Epithelial cell of esophagus (primary cell): Measurements from ENCODE around the gene SKIL.
"Not testable (repeated sequence)": the region's sequence is repeated elsewhere in the genome, so short reads cannot be mapped to it uniquely, and the experiment has no call there.

ENCODE experiments used
- DNase-seq: peaks from one replicate; pipeline ENCODE4 v3.0.0; 2010; ENCODE audit warnings: low read depth
- H3K4me3 ChIP-seq: 2 replicates; pipeline ENCODE4 v1.5.1; 2011; ENCODE audit warnings: mild to moderate bottlenecking, low read length, control low read depth
- CTCF ChIP-seq: IDR thresholded peaks from 2 replicates; pipeline ENCODE4 v1.5.1; 2011; ENCODE audit warnings: low read depth, mild to moderate bottlenecking, low read length, control low read depth, inconsistent platforms; ENCODE audit not compliant: insufficient read depth; ENCODE audit errors: missing control alignments

The SKIL gene

DNA sequence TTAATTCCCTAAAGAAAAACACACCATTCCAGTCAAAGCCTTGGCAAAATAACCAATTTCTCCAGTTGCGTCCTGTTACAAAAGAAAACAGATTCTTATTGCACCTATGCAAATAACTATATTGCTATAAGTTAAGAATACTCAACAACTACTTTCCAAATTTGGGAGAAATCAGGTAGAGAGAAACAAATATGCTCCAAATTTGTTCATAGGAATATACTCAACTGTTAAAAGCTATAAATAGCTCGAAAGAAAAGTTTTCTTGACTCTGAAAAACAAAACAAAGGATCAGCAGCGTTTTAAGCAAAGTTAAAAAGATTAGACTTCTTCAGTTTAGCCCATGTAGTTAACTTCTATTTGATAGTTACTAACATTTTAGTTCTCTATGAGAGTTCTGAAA lies 20.1 kb upstream of the SKIL start:
- TF ChIP-seq CTCF: no peak
- H3K4me3 ChIP-seq: no peak overlapping the region
- DNase-seq: no peak

- TF ChIP-seq CTCF: no peak
- no peak overlapping the region for H3K4me3 ChIP-seq
- DNase-seq: no peak
These were observed 18.7 kb upstream of the SKIL start for GRCh38 chr3:170338690-170339340.

GRCh38 chr3:170342273-170342672 lies 15.2 kb upstream of the SKIL start:
- not testable (repeated sequence) for H3K4me3 ChIP-seq, DNase-seq

DNA sequence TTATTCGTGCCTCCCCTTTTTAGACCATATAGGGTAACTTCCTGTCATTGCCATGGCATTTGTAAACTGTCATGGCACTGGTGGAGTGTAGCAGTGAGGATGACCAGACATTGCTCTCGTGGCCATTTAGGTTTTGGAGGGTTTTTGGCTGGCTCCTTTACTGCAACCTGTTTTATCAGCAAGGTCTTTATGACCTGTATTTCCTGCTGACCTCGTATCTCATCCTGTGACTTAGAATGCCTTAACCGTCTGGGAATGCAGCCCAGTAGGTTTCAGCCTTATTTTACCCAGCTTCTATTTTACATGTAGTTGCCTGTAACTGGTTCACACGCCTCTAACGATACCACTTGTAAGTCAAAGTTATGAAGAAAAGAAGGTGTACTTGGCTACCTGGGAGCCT lies 13.7 kb upstream of the SKIL start:
- DNase-seq: peak; percentile 91

GRCh38 chr3:170344971-170345370 lies 12.5 kb upstream of the SKIL start:
- H3K4me3 ChIP-seq: no peak overlapping the region
- no peak for TF ChIP-seq CTCF
- peak; percentile 57 for DNase-seq

More for the DNA sequence above, 13.7 kb upstream of the SKIL start:
- not testable (repeated sequence) for H3K4me3 ChIP-seq

DNA sequence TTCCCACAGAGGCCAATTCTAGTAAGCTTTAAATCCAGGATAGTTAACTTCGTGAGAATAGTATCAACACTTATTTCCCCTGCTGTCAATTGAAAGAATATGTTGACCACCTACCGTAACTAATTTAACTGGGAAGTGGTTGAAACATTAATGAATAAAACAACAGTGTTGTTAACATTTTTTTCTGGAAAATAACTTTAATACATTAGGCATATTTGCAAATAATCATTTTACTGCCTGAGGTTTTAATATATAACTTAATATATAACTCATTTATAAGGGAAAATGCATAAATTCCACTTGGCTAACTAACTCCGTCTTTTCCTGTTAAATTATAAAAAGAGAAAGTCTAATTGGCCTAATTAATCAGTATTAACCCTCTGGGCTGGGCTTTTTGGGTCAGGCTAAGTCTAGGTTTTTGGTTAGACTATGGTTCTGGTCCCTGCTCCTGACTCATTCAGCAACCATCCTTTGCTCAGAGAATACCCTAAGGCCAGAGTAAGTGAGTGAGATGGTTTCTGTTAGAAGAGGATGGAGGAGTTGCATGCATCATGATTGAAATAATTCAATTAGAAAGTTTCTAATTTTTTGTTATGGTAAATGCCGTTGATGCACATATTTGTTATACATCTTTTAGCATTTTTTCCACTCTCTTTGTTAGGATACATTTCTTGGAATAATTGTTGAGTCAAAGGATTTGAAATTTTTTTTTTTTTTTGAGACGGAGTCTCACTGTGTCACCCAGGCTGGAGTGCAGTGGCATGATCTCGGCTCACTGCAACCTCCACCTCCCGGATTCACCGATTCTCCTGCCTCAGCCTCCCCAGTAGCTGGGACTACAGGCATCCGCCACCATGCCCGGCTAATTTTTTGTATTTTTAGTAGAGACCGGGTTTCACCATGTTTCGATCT lies 10.8 kb upstream of the SKIL start:
- TF ChIP-seq CTCF: no peak
- DNase-seq: peak; percentile 81
- no peak overlapping the region for H3K4me3 ChIP-seq

DNA sequence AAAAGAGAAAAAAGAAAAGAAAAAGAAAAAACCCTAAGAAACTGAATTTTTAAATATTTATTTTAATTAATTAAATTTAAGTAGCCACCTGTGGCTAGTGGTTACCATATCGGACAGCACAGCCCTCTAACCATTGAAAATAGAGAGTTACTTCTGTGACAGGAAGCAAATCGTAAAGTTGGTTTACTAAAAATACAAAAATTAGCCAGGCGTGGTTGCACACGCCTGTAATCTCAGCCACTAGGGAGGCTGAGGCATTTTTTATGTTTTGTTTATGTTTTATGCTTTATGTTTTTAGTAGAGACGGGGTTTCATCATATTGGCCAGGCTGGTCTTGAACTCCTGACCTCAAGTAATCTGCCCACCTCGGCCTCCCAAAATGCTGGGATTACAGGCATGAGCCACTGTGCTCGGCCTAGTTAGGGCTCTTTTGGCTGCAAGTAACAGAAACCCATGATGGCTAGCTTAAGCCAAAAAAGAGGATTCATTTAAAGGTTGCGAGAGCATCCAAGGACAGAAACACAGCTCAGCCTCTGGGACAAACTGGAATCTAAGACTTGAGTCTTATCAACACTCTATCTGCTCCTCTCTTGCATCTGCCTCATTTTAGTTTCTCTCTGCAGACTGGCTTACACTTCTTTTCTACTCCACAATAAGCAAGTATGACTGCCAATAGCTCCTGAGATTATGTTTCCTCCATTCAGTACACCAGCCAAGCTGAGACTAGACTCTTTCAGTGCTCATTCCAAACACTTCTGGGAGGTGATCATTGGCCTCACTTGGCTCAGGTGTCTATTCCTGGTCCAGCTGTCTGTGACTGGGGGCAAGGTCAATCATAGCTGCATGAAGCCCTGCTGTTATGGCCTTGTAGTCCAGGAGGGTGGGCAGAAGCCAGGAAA lies 6.8 kb upstream of the SKIL start:
- no peak for TF ChIP-seq CTCF
- no peak for DNase-seq
- H3K4me3 ChIP-seq: no peak overlapping the region
